Loucy (cell line): ENCODE data around the gene BMAL1.

Source experiments
- H2AFZ ChIP-seq: fragments of 200-600 bp; sonication (generic); 2 replicates; pipeline ENCODE4 v1.6.0; 2016; ENCODE audit warnings: antibody characterized with exemption, mild to moderate bottlenecking, low read length, moderate library complexity
- H3F3A ChIP-seq: fragments of 200-600 bp; 2 replicates; pipeline ENCODE4 v1.6.0; 2016; ENCODE audit warnings: antibody characterized with exemption, low read depth, mild to moderate bottlenecking
- H3K27me3 ChIP-seq: fragments of 200-600 bp; sonication (generic); 2 replicates; pipeline ENCODE4 v1.6.1; 2014; ENCODE audit warnings: low read length, mild to moderate bottlenecking; ENCODE audit not compliant: insufficient read depth, poor library complexity, severe bottlenecking
- H3K36me3 ChIP-seq: fragments of 200-600 bp; sonication (generic); 2 replicates; pipeline ENCODE4 v1.6.1; 2016; ENCODE audit warnings: low read length; ENCODE audit not compliant: insufficient read depth
- H3K4me1 ChIP-seq: fragments of 200-600 bp; sonication (generic); 2 replicates; pipeline ENCODE4 v1.5.1; 2014; ENCODE audit warnings: low read length, mild to moderate bottlenecking; ENCODE audit not compliant: insufficient read depth, poor library complexity, severe bottlenecking
- H3K4me2 ChIP-seq: fragments of 200-600 bp; sonication (generic); 2 replicates; pipeline ENCODE4 v1.6.0; 2014; ENCODE audit warnings: antibody characterized with exemption, low read length, low read depth, mild to moderate bottlenecking; ENCODE audit not compliant: poor library complexity, severe bottlenecking
- H3K4me3 ChIP-seq: fragments of 200-600 bp; sonication (generic); 2 replicates; pipeline ENCODE4 v1.5.1; 2014; ENCODE audit warnings: low read length, mild to moderate bottlenecking, mixed read lengths; ENCODE audit not compliant: poor library complexity, severe bottlenecking
- H3K79me2 ChIP-seq: fragments of 200-600 bp; sonication (generic); 2 replicates; pipeline ENCODE4 v1.6.1; 2014; ENCODE audit warnings: low read length; ENCODE audit not compliant: insufficient read depth
- H3K9ac ChIP-seq: fragments of 200-600 bp; sonication (generic); 2 replicates; pipeline ENCODE4 v1.6.0; 2014; ENCODE audit warnings: mild to moderate bottlenecking, low read depth, low read length, moderate library complexity; ENCODE audit not compliant: poor library complexity, severe bottlenecking
- H3K9me2 ChIP-seq: fragments of 200-600 bp; sonication (generic); replicated peaks from 2 replicates; pipeline ENCODE4 v1.6.1; 2016; ENCODE audit warnings: low read depth, low read length, mixed read lengths
- H3K9me3 ChIP-seq: fragments of 200-600 bp; sonication (generic); 2 replicates; pipeline ENCODE4 v1.6.1; 2014; ENCODE audit warnings: mild to moderate bottlenecking, antibody characterized with exemption, low read length, low read depth; ENCODE audit not compliant: insufficient read depth
- H4K20me1 ChIP-seq: fragments of 200-600 bp; sonication (generic); 2 replicates; pipeline ENCODE4 v1.6.0; 2014; ENCODE audit warnings: antibody characterized with exemption, low read length, mild to moderate bottlenecking; ENCODE audit not compliant: insufficient read depth, poor library complexity, severe bottlenecking
- CTCF ChIP-seq: fragments of 200-600 bp; sonication (generic); conservative IDR thresholded peaks from 2 replicates; pipeline ENCODE4 v1.5.1; 2014; ENCODE audit warnings: mild to moderate bottlenecking, antibody characterized with exemption, low read length
- EZH2phosphoT487 ChIP-seq: fragments of 200-600 bp; IDR thresholded peaks from 2 replicates; pipeline ENCODE4 v1.6.1; 2018; ENCODE audit warnings: antibody characterized with exemption, mild to moderate bottlenecking, moderate library complexity, borderline replicate concordance

The BMAL1 gene

DNA sequence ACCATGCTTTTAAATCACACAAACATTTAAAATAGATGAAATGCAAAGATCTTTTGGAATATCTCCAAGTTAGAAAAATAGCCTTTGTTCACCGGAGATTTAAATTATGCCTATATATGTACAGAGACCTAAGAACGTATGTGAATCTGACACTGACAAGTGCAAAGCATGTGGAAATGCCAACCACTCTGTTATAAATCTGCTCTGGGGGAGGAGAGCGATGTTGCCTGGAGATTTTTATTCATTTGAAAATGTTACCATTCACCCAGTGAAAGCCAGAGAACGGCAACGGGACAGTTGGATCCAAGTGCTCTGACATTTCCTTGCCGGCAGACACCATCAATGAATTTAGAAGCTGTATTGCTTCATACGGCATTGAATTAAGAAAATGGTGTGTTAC is 39.8 kb upstream of the BMAL1 start:
- Histone ChIP-seq H3K79me2 (no peaks in the 10 kb centered on the region), H3K36me3 (no peaks in the 10 kb centered on the region), H3K4me3 (no peak overlapping the region), H3K4me2 (no peak overlapping the region), H4K20me1 (no peaks in the 10 kb centered on the region), H3K9ac (no peak overlapping the region), H3K4me1 (no peaks in the 10 kb centered on the region), H2AFZ (no peak overlapping the region), H3K9me2 (no peaks in the 10 kb centered on the region), H3K27me3 (no peaks in the 10 kb centered on the region), H3K9me3 (no peaks in the 10 kb centered on the region), H3F3A (no peaks in the 10 kb centered on the region)
- TF ChIP-seq EZH2phosphoT487 = no peak
- TF ChIP-seq CTCF = no peak

- Histone ChIP-seq H3K36me3 (no peaks in the 10 kb centered on the region), H3K9ac (no peak overlapping the region), H3F3A (no peaks in the 10 kb centered on the region), H3K4me1 (no peaks in the 10 kb centered on the region), H3K9me3 (no peaks in the 10 kb centered on the region), H2AFZ (peak overlapping the region; percentile 75), H3K9me2 (no peaks in the 10 kb centered on the region), H4K20me1 (no peaks in the 10 kb centered on the region), H3K79me2 (no peaks in the 10 kb centered on the region), H3K4me2 (no peak overlapping the region), H3K4me3 (no peak overlapping the region), H3K27me3 (no peaks in the 10 kb centered on the region)
- TF ChIP-seq EZH2phosphoT487 (no peak), CTCF (peak; percentile 97)
These were observed 38.6 kb upstream of the BMAL1 start for GRCh38 chr11:13238879-13239514.

DNA sequence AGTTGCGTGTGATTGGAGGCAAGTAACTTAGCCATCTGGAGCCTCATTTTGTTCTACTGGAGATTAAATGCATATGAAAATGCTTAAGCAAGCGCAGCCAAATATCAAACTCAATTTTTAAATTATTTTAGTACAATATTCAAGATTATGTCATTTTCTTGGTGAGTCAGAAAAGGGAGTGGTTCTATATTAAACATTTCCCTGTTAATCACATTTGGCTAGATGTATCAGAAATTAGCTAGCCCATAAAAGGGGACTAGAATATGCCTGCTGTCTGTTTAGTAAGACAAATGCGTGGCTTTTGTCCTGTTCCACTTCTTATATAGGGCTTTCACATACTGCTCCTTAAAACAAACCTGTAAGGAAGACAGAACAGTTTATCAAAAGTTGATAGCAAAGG is 35.0 kb upstream of the BMAL1 start:
- TF ChIP-seq CTCF = no peak
- no peak for TF ChIP-seq EZH2phosphoT487
- Histone ChIP-seq H3K27me3 (no peaks in the 10 kb centered on the region), H3K9me3 (no peaks in the 10 kb centered on the region), H3K9me2 (no peaks in the 10 kb centered on the region), H3K9ac (no peak overlapping the region), H3K36me3 (no peaks in the 10 kb centered on the region), H3K4me1 (no peaks in the 10 kb centered on the region), H3K4me2 (no peak overlapping the region), H3F3A (no peaks in the 10 kb centered on the region), H4K20me1 (no peaks in the 10 kb centered on the region), H2AFZ (no peak overlapping the region), H3K4me3 (no peak overlapping the region), H3K79me2 (no peaks in the 10 kb centered on the region)
